ENCODE data around the gene TPCN2.

TPCN2 gene

GRCh38 chr11:69151836-69152235 is 103.1 kb downstream of the TPCN2 start:
- DNase-seq (ENCODE audit: low read depth): no peak

GRCh38 chr11:69152733-69153421 is 104.1 kb downstream of the TPCN2 start:
- DNase-seq (ENCODE audit: low read depth): no peak

- peak; percentile 25 for DNase-seq (ENCODE audit: low read depth)
Observed at GRCh38 chr11:69153661-69154060, 104.9 kb downstream of the TPCN2 start.

DNA sequence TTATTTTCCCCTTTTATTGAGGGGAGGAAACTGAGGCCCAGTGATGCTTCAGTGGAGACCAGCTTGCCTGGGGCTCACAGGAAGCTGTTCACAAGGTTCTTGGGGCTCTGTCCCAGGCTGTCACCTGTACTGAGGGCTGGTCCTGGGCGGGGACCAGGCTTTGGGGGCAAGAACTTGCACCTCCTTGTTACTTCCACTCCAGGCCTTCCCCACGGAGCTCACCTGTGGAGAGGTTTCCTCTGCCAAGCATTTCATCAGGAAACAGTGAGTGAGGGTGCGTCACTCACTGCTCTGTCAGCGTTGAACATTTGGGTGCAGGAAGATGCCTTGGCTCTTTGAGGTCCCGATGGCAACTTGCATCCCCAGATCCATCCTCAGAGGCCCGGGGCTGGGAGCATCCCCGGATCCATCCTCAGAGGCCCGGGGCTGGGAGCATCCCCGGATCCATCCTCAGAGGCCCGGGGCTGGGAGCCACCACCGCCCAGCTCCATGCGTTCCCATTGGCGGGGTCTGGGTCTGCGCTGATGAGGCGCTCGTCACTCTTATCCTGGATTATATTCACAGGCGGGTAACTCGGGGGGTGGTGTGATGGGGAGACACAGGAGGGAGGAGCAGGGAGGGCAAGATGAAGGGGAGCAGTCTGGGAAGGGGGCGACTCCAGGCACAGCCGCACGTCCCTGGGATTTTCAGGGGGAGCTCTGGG is 105.6 kb downstream of the TPCN2 start:
- no peak for DNase-seq (ENCODE audit: low read depth)

- DNase-seq (ENCODE audit: low read depth): no peak
Observed at GRCh38 chr11:69154938-69155301, 106.2 kb downstream of the TPCN2 start.

- no peak for DNase-seq (ENCODE audit: low read depth)
Observed at GRCh38 chr11:69155302-69156234, 106.8 kb downstream of the TPCN2 start, which contains the start of gene SMIM38. SMIM38 (plus strand) TSS chr11:69155935; CDS start chr11:69157847, 1,912 bp downstream.

- no peak for DNase-seq (ENCODE audit: low read depth)
Observed at GRCh38 chr11:69156235-69156639, 107.5 kb downstream of the TPCN2 start.

DNA sequence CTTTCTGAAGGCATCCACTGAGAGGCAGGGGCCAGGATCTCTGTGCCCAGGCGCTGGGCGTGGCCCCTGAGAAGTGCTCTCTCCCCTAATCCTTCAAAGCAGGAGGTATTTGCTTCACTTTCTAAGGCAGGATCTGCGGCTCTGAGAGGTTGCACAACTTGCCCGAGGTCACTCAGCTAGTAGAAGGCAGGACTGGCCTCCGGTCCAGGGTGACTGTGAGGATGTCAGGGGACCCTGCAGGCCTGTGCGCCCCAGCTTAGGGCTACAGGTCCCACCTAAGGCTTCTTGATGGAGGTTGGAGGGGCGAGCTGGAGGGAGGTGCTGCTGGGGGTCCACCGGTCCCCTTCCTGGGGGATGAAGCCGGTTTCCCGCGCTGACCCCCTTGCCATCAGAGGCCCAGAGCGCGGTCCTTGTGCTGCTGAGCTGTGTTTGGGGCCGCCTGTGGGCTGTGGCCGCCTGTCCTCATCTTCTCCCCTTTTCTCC is 108.0 kb downstream of the TPCN2 start:
- DNase-seq (ENCODE audit: low read depth): peak; percentile 71

DNA sequence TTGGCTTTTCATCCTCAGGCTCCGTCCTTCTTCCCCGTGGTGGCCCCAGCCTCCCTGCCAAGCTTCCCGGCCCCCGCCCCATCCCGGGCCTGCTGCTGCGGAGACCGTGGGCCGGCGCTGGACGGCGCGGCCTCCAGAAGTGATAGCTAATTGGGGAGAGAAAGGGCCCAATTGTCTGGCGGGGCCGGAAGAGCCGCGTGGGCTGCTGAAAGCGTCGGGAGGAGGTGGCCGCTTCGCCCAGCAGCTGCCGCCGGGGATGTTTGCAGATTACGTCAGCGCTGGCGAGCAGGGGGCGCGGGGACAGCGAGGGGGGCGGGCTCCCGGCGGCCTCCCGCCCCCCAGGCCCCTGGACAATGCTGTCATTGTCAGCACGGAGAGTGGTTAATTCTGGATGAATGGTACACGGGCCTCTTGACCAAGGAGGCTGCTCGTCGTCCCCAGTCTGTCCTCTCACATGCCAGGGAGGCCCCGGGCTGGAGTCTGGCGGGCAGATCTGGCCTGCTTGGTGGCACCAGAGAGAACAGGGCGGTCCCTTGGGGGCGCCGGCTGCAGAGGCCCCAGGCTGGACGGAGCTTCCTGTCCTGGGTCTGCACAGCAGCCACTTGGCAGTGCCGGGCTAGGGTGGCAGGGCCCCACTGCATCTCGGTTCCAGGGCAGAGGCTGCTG is 108.6 kb downstream of the TPCN2 start:
- peak; percentile 40 for DNase-seq (ENCODE audit: low read depth)

DNA sequence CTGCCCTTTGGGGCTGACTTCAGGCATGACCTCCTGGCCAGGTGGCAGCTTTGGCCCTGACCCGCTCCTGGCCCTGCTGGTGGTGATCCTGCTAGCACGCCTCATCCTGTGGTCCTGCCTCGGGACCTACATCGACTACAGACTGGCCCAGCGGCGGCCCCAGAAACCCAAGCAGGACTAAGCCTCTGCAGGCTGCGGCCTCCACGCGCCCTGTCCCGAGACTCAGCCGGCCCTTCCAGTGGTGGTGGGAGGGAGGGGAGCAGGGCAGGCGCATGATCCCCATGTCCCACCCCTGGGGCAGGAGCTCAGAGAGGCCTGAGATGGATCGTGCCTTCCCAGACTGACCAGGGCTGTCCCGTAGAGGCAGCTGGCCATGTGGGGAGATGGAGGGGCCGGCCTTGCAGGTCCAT is 109.1 kb downstream of the TPCN2 start:
- no peak for DNase-seq (ENCODE audit: low read depth)

- DNase-seq (ENCODE audit: low read depth): no peak
Observed at GRCh38 chr11:69158301-69159149, 109.8 kb downstream of the TPCN2 start.

GRCh38 chr11:69159150-69159852 is 110.6 kb downstream of the TPCN2 start:
- no peak for DNase-seq (ENCODE audit: low read depth)

- no peak for DNase-seq (ENCODE audit: low read depth)
Observed at GRCh38 chr11:69160296-69161116, 111.8 kb downstream of the TPCN2 start.

GRCh38 chr11:69161117-69161407 is 112.3 kb downstream of the TPCN2 start:
- no peak for DNase-seq (ENCODE audit: low read depth)

DNA sequence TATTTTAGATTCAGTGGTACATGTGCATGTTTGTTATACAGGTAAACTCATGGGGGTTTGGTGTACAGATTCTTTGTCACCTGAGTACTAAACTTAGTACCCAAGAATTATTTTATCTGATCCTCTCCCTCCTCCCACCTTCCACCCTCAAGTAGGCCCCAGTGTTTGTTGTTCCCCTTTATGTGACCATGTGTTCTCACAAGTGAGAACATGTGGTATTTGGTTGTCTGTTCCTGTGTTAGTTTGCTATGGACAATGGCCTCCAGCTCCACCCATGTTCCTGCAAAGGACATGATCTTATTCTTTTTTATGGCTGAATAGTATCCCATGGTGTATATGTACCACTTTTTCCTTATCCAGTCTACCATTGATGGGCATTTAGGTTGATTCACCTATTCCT is 113.8 kb downstream of the TPCN2 start:
- DNase-seq (ENCODE audit: low read depth): no peak

- no peak for DNase-seq (ENCODE audit: low read depth)
Observed at GRCh38 chr11:69163842-69164241, 115.1 kb downstream of the TPCN2 start.

DNA sequence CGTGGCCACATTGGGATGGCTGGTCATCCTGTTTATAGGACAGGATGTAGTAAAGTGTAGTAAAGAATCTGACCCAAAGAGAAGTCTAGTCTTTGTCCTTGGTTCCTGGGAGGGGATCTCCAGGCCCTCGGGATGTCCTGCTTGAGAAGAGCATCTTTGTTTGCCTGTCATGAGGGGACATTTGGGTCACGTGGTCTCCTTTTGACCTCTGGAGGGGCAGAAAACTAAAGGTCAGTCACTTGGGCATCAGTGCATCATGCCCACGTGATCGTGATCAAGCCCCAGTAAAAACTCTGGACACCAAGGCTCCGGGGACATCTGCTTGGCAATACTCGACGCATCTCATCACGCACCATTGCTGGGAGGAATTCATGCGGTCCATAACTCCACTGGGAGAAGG is 116.1 kb downstream of the TPCN2 start:
- DNase-seq (ENCODE audit: low read depth): no peak

GRCh38 chr11:69165775-69166174 is 117.0 kb downstream of the TPCN2 start:
- DNase-seq (ENCODE audit: low read depth): no peak
